ENCODE data around the gene PTCD2.

Gene PTCD2

DNA sequence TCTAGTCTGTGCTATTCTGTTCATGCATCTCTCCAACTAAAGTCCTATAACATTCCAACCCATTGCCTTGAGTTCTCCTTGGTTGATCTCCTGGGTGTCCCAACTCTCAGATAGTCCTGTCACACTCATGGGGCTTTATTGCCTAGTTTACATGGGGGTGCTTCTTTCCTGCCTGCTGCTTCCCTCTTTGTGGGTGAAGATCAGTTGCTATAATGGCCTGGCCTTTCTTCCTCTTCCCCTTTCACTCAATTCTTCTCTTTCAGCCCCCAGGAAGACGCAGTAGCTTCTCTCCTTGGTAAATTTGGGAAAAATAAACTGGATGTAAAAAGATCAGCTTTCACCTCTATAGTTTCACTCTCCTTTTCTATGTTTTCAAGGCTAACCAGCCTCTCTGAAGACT lies 66.5 kb downstream of the PTCD2 start:
- TF ChIP-seq POU2F2 (IDR thresholded peaks at IDR 0.05; ENCODE audit: low read depth, low read length) = no peak
- 0 out of 2 replicates have a peak, but pooled peaks have one; percentile 19 for TF ChIP-seq SPI1 (IDR thresholded peaks at IDR 0.05; ENCODE audit: low read depth, low read length)
- FAIRE-seq = peak; percentile 20
- DNase-seq (ENCODE audit: insufficient read length, low spot score) = no peak

DNA sequence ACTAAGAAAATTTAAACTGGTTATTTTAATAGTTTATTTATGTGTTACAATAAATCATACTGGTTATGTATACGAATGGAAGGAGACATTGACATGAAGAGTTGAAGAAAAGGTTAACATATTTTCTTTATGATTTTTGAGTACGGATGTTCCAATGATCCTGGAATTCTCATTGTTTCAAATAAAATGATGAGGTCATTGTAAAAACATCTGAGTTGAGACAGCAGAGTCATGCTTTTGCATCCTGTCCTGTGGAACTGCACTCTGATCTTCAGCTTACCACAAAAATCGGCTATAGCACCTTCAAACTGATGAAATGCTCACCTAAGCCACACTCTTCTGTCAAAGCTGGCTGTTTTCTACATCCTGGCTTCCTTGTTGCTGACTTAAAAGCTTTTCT lies 67.8 kb downstream of the PTCD2 start:
- DNase-seq (ENCODE audit: insufficient read length, low spot score) = no peak
- TF ChIP-seq POU2F2 (IDR thresholded peaks at IDR 0.05; ENCODE audit: low read depth, low read length) = no peak
- TF ChIP-seq PAX5 (IDR thresholded peaks at IDR 0.05; ENCODE audit: insufficient read depth, low read length, severe bottlenecking) = no peak
- no peak for TF ChIP-seq POLR2AphosphoS5 (IDR thresholded peaks at IDR 0.05; ENCODE audit: low read depth, low read length)
- TF ChIP-seq SPI1 (IDR thresholded peaks at IDR 0.05; ENCODE audit: low read depth, low read length) = no peak
- TF ChIP-seq POLR2A (IDR thresholded peaks at IDR 0.05; ENCODE audit: low read depth, low read length) = no peak
- TF ChIP-seq TAF1 (IDR thresholded peaks at IDR 0.05; ENCODE audit: low read depth, low read length) = no peak
- no peak for FAIRE-seq

DNA sequence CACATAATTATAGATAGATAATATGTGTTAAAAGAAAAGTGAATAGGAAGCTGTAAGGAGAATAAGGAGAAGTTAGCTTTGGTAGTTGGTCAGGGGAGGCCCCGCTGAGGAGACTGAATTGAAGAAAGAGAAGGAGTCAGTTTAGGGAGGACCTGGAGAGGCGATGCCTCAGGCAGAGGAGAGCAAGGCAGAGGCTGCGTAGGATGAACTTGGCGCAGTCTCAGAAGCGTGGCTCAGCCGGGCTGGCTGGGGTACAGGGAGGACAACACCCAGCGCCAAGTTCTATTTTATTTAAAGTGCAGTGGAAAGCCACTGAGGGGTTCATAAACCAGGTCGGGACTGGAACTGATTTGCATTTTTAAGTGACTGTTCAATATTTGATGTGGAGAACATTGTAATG lies 68.5 kb downstream of the PTCD2 start:
- no peak for DNase-seq (ENCODE audit: insufficient read length, low spot score)
- no peak for FAIRE-seq
- TF ChIP-seq POU2F2 (IDR thresholded peaks at IDR 0.05; ENCODE audit: low read depth, low read length) (no peak), POLR2AphosphoS5 (IDR thresholded peaks at IDR 0.05; ENCODE audit: low read depth, low read length) (no peak), SPI1 (IDR thresholded peaks at IDR 0.05; ENCODE audit: low read depth, low read length) (no peak), TAF1 (IDR thresholded peaks at IDR 0.05; ENCODE audit: low read depth, low read length) (no peak), POLR2A (IDR thresholded peaks at IDR 0.05; ENCODE audit: low read depth, low read length) (no peak), PAX5 (IDR thresholded peaks at IDR 0.05; ENCODE audit: insufficient read depth, low read length, severe bottlenecking) (no peak)

DNA sequence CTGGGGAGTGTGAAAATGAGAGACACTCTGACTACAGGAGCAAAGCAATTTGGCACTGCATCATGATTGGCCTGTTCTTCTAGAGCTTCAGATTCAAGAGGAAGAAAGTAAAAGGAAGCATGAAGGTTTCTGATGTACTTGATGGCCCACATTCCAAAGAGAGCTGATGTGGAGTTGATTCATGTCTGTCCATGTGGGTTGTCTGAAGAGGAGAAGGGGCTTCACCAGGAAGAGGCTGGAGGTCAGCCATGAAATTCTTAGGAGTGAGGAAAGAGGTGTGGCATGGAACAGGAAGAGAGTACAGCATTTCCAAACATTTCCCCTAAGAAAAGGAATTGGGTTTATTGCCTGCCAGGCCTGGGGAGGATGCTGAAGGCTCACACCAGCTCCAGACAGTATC lies 70.7 kb downstream of the PTCD2 start:
- TF ChIP-seq TAF1 (IDR thresholded peaks at IDR 0.05; ENCODE audit: low read depth, low read length) (no peak), SPI1 (IDR thresholded peaks at IDR 0.05; ENCODE audit: low read depth, low read length) (no peak), POLR2A (IDR thresholded peaks at IDR 0.05; ENCODE audit: low read depth, low read length) (no peak), POU2F2 (IDR thresholded peaks at IDR 0.05; ENCODE audit: low read depth, low read length) (no peak), POLR2AphosphoS5 (IDR thresholded peaks at IDR 0.05; ENCODE audit: low read depth, low read length) (no peak), PAX5 (IDR thresholded peaks at IDR 0.05; ENCODE audit: insufficient read depth, low read length, severe bottlenecking) (no peak)
- DNase-seq (ENCODE audit: insufficient read length, low spot score) (no peak), FAIRE-seq (no peak)

GRCh38 chr5:72392326-72392733 lies 72.2 kb downstream of the PTCD2 start:
- FAIRE-seq (peak; percentile 16), DNase-seq (ENCODE audit: insufficient read length, low spot score) (no peak)

GRCh38 chr5:72393052-72393451 lies 72.9 kb downstream of the PTCD2 start:
- no peak for TF ChIP-seq PAX5 (IDR thresholded peaks at IDR 0.05; ENCODE audit: insufficient read depth, low read length, severe bottlenecking)
- no peak for TF ChIP-seq POLR2AphosphoS5 (IDR thresholded peaks at IDR 0.05; ENCODE audit: low read depth, low read length)
- TF ChIP-seq POU2F2 (IDR thresholded peaks at IDR 0.05; ENCODE audit: low read depth, low read length) = no peak
- no peak for TF ChIP-seq TAF1 (IDR thresholded peaks at IDR 0.05; ENCODE audit: low read depth, low read length)
- no peak for TF ChIP-seq SPI1 (IDR thresholded peaks at IDR 0.05; ENCODE audit: low read depth, low read length)
- TF ChIP-seq POLR2A (IDR thresholded peaks at IDR 0.05; ENCODE audit: low read depth, low read length) = no peak
- no peak for DNase-seq (ENCODE audit: insufficient read length, low spot score)
- no peak for FAIRE-seq

More at GRCh38 chr5:72392326-72392733, 72.2 kb downstream of the PTCD2 start:
- no peak for TF ChIP-seq TAF1 (IDR thresholded peaks at IDR 0.05; ENCODE audit: low read depth, low read length)
- no peak for TF ChIP-seq POU2F2 (IDR thresholded peaks at IDR 0.05; ENCODE audit: low read depth, low read length)
- TF ChIP-seq POLR2AphosphoS5 (IDR thresholded peaks at IDR 0.05; ENCODE audit: low read depth, low read length) = no peak
- no peak for TF ChIP-seq POLR2A (IDR thresholded peaks at IDR 0.05; ENCODE audit: low read depth, low read length)
- TF ChIP-seq SPI1 (IDR thresholded peaks at IDR 0.05; ENCODE audit: low read depth, low read length) = no peak
- no peak for TF ChIP-seq PAX5 (IDR thresholded peaks at IDR 0.05; ENCODE audit: insufficient read depth, low read length, severe bottlenecking)

DNA sequence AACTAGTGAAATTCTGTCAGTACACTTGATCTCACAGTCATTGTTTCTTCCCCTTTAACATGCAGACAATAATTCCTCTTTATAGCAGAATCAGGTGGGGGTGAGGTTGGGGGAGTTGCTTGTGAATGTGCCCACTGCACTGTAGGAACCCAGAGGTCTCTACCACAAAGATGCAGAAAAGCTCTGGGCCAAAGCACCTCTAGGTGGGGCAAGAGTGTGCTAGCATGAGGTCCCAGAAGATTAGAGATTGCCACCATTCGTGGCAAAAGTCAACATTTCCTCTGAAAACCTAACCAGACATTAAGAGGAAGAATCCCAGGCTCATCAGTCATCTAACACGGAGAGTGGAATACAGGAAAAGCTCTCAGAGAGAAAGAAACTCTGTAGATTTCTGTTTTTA lies 74.5 kb downstream of the PTCD2 start:
- FAIRE-seq = peak; percentile 45
- TF ChIP-seq TAF1 (IDR thresholded peaks at IDR 0.05; ENCODE audit: low read depth, low read length) (no peak), PAX5 (IDR thresholded peaks at IDR 0.05; ENCODE audit: insufficient read depth, low read length, severe bottlenecking) (no peak), POLR2AphosphoS5 (IDR thresholded peaks at IDR 0.05; ENCODE audit: low read depth, low read length) (no peak), POLR2A (IDR thresholded peaks at IDR 0.05; ENCODE audit: low read depth, low read length) (no peak), POU2F2 (IDR thresholded peaks at IDR 0.05; ENCODE audit: low read depth, low read length) (no peak), SPI1 (IDR thresholded peaks at IDR 0.05; ENCODE audit: low read depth, low read length) (no peak)
- DNase-seq (ENCODE audit: insufficient read length, low spot score) = no peak

- no peak for TF ChIP-seq TAF1 (IDR thresholded peaks at IDR 0.05; ENCODE audit: low read depth, low read length)
- no peak for TF ChIP-seq POLR2A (IDR thresholded peaks at IDR 0.05; ENCODE audit: low read depth, low read length)
- TF ChIP-seq PAX5 (IDR thresholded peaks at IDR 0.05; ENCODE audit: insufficient read depth, low read length, severe bottlenecking) = no peak
- TF ChIP-seq SPI1 (IDR thresholded peaks at IDR 0.05; ENCODE audit: low read depth, low read length) = no peak
- no peak for TF ChIP-seq POLR2AphosphoS5 (IDR thresholded peaks at IDR 0.05; ENCODE audit: low read depth, low read length)
- no peak for TF ChIP-seq POU2F2 (IDR thresholded peaks at IDR 0.05; ENCODE audit: low read depth, low read length)
Measured at GRCh38 chr5:72397836-72398235, 77.7 kb downstream of the PTCD2 start.

GRCh38 chr5:72400950-72401349 lies 80.8 kb downstream of the PTCD2 start:
- DNase-seq (ENCODE audit: insufficient read length, low spot score) (no peak), FAIRE-seq (no peak)
- TF ChIP-seq POU2F2 (IDR thresholded peaks at IDR 0.05; ENCODE audit: low read depth, low read length) = no peak
- no peak for TF ChIP-seq POLR2A (IDR thresholded peaks at IDR 0.05; ENCODE audit: low read depth, low read length)
- TF ChIP-seq SPI1 (IDR thresholded peaks at IDR 0.05; ENCODE audit: low read depth, low read length) = no peak
- TF ChIP-seq PAX5 (IDR thresholded peaks at IDR 0.05; ENCODE audit: insufficient read depth, low read length, severe bottlenecking) = no peak
- TF ChIP-seq POLR2AphosphoS5 (IDR thresholded peaks at IDR 0.05; ENCODE audit: low read depth, low read length) = no peak
- TF ChIP-seq TAF1 (IDR thresholded peaks at IDR 0.05; ENCODE audit: low read depth, low read length) = no peak

More at GRCh38 chr5:72397836-72398235, 77.7 kb downstream of the PTCD2 start:
- FAIRE-seq = no peak
- DNase-seq (ENCODE audit: insufficient read length, low spot score) = no peak

GRCh38 chr5:72402381-72402890 lies 82.3 kb downstream of the PTCD2 start:
- TF ChIP-seq POLR2AphosphoS5 (IDR thresholded peaks at IDR 0.05; ENCODE audit: low read depth, low read length) (no peak), POU2F2 (IDR thresholded peaks at IDR 0.05; ENCODE audit: low read depth, low read length) (no peak), PAX5 (IDR thresholded peaks at IDR 0.05; ENCODE audit: insufficient read depth, low read length, severe bottlenecking) (no peak), TAF1 (IDR thresholded peaks at IDR 0.05; ENCODE audit: low read depth, low read length) (no peak), POLR2A (IDR thresholded peaks at IDR 0.05; ENCODE audit: low read depth, low read length) (no peak), SPI1 (IDR thresholded peaks at IDR 0.05; ENCODE audit: low read depth, low read length) (no peak)
- FAIRE-seq (no peak), DNase-seq (ENCODE audit: insufficient read length, low spot score) (no peak)

All from GM12891 (cell line).